GM12891 (cell line): ENCODE data around the gene CES3.

Experiments used
- DNase-seq: peaks from one replicate; pipeline ENCODE4 v3.0.0; 2011; ENCODE audit warnings: low spot score; ENCODE audit not compliant: insufficient read length
- FAIRE-seq: peaks from 2 replicates; lab custom pipeline; 2011; peaks lifted over from hg19 to GRCh38; lab: Jason Lieb, UNC
- PAX5 ChIP-seq: IDR thresholded peaks from 2 replicates; pipeline ENCODE4 v1.6.1; 2011; ENCODE audit warnings: low read length, moderate library complexity, mild to moderate bottlenecking; ENCODE audit not compliant: insufficient read depth, severe bottlenecking
- POLR2A ChIP-seq: IDR thresholded peaks from 2 replicates; pipeline ENCODE4 v1.6.1; 2011; ENCODE audit warnings: low read depth, low read length, control low read depth
- POLR2AphosphoS5 ChIP-seq: IDR thresholded peaks from 2 replicates; pipeline ENCODE4 v1.6.1; 2011; ENCODE audit warnings: low read depth, low read length, control low read depth
- POU2F2 ChIP-seq: IDR thresholded peaks from 2 replicates; pipeline ENCODE4 v1.6.1; 2011; ENCODE audit warnings: low read depth, mild to moderate bottlenecking, control low read depth, low read length, moderate library complexity
- SPI1 ChIP-seq: IDR thresholded peaks from 2 replicates; pipeline ENCODE4 v1.6.1; 2011; ENCODE audit warnings: low read depth, low read length, control low read depth
- TAF1 ChIP-seq: IDR thresholded peaks from 2 replicates; pipeline ENCODE4 v1.6.1; 2011; ENCODE audit warnings: low read depth, low read length, control low read depth

Gene CES3

GRCh38 chr16:67023689-67024088 lies 62.6 kb downstream of the CES3 start:
- TF ChIP-seq POLR2AphosphoS5 (no peak), SPI1 (no peak), PAX5 (no peak), TAF1 (no peak), POU2F2 (no peak), POLR2A (no peak)
- DNase-seq (no peak), FAIRE-seq (no peak)
